ENCODE measurements around the gene DIP2C. TPM values are rescaled to one million over a fixed set of nuclear protein-coding genes. Genes with fewer than 3 reads are reported as not detected.

The DIP2C gene
- total RNA-seq, 1 donor from 2014 or later, result 30.8 TPM

GRCh38 chr10:393787-394438 lies 295.6 kb downstream of the DIP2C start:
- H3K4me3 ChIP-seq, result no peak overlapping the region
- H3K9me3 ChIP-seq (replicated peaks), result no peaks in the 10 kb centered on the region
- TF ChIP-seq CTCF (IDR thresholded peaks at IDR 0.05; ENCODE audit: borderline replicate concordance), result no peak
- intact Hi-C loops (cut with micrococcal nuclease), result no loop called here
- H3K4me1 ChIP-seq, result peaks cover 50% of the 10 kb centered on the region
- H3K27me3 ChIP-seq (ENCODE audit: low read depth), result no peaks in the 10 kb centered on the region
- DNase-seq, result no peak
- peaks cover 23% of the 10 kb centered on the region for H3K36me3 ChIP-seq
- H3K27ac ChIP-seq (replicated peaks), result peak overlapping the region; percentile 70

- intact Hi-C loops (cut with micrococcal nuclease), result no loop called here
- TF ChIP-seq CTCF (IDR thresholded peaks at IDR 0.05; ENCODE audit: borderline replicate concordance), result no peak
Measured at GRCh38 chr10:393106-393745, 296.2 kb downstream of the DIP2C start.

GRCh38 chr10:392705-393037 lies 296.8 kb downstream of the DIP2C start:
- no peak for TF ChIP-seq CTCF (IDR thresholded peaks at IDR 0.05; ENCODE audit: borderline replicate concordance)
- no peak for DNase-seq
- no peak overlapping the region for H3K27ac ChIP-seq (replicated peaks)
- intact Hi-C loops (cut with micrococcal nuclease), result no loop called here
- H3K4me3 ChIP-seq, result no peak overlapping the region
- no peaks in the 10 kb centered on the region for H3K27me3 ChIP-seq (ENCODE audit: low read depth)
- H3K36me3 ChIP-seq, result peaks cover 30% of the 10 kb centered on the region
- H3K4me1 ChIP-seq, result peaks cover 49% of the 10 kb centered on the region
- no peaks in the 10 kb centered on the region for H3K9me3 ChIP-seq (replicated peaks)

More at GRCh38 chr10:393106-393745, 296.2 kb downstream of the DIP2C start:
- DNase-seq, result no peak
- peaks cover 50% of the 10 kb centered on the region for H3K4me1 ChIP-seq
- H3K36me3 ChIP-seq, result peaks cover 25% of the 10 kb centered on the region
- H3K4me3 ChIP-seq, result no peak overlapping the region
- H3K9me3 ChIP-seq (replicated peaks), result no peaks in the 10 kb centered on the region
- no peaks in the 10 kb centered on the region for H3K27me3 ChIP-seq (ENCODE audit: low read depth)
- H3K27ac ChIP-seq (replicated peaks), result no peak overlapping the region

GRCh38 chr10:391847-392704 lies 297.4 kb downstream of the DIP2C start:
- Histone ChIP-seq H3K36me3 (peaks cover 34% of the 10 kb centered on the region), H3K27me3 (ENCODE audit: low read depth) (no peaks in the 10 kb centered on the region), H3K4me1 (peaks cover 43% of the 10 kb centered on the region), H3K9me3 (replicated peaks) (no peaks in the 10 kb centered on the region), H3K4me3 (no peak overlapping the region), H3K27ac (replicated peaks) (no peak overlapping the region)
- no peak for TF ChIP-seq CTCF (IDR thresholded peaks at IDR 0.05; ENCODE audit: borderline replicate concordance)
- no peak for DNase-seq
- intact Hi-C loops (cut with micrococcal nuclease), result no loop called here

- Histone ChIP-seq H3K4me1 (peaks cover 35% of the 10 kb centered on the region), H3K4me3 (no peak overlapping the region), H3K9me3 (replicated peaks) (no peaks in the 10 kb centered on the region), H3K27me3 (ENCODE audit: low read depth) (no peaks in the 10 kb centered on the region), H3K27ac (replicated peaks) (no peak overlapping the region), H3K36me3 (peaks cover 42% of the 10 kb centered on the region)
- intact Hi-C loops (cut with micrococcal nuclease), result no loop called here
- no peak for DNase-seq
- TF ChIP-seq CTCF (IDR thresholded peaks at IDR 0.05; ENCODE audit: borderline replicate concordance), result no peak
Measured at GRCh38 chr10:391305-391704, 298.2 kb downstream of the DIP2C start.
